Measurements from ENCODE around the gene ATP2B1. TPM values are rescaled to one million over a fixed set of nuclear protein-coding genes. Genes with fewer than 3 reads are reported as not detected.

ATP2B1 gene
- total RNA-seq, 4 donors from 2014 or later: 16.7 to 172 (median 48.6) TPM

DNA sequence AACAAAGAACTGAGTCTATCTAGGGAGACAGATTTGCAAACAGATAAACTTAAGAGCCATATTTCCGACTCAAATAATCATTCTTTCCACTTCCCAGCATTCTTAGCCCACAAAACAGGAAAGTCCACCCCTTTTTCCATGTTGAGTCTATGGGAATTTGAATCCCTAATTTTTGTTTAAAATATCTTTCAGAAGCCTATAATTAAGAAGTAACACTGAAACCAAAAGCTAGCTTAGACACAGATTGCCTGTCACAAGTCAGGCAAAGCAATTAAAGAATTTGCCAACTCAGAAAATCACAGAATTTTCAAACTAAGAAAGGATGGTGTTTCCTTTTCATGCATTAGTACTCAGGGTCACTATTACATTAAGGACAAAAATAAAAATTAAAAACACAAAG is 17.0 kb downstream of the ATP2B1 start:
- Histone ChIP-seq H3K4me1 (no peaks in the 10 kb centered on the region), H3K9me3 (no peaks in the 10 kb centered on the region), H3K4me3 (no peak overlapping the region), H3K36me3 (no peaks in the 10 kb centered on the region), H3K27ac (no peak overlapping the region), H3K27me3 (no peaks in the 10 kb centered on the region)
- intact Hi-C loops (cut with DNase I; ENCODE audit: low total_unique reads): no loop called here
- DNase-seq: no peak
- TF ChIP-seq, protein P1, sequence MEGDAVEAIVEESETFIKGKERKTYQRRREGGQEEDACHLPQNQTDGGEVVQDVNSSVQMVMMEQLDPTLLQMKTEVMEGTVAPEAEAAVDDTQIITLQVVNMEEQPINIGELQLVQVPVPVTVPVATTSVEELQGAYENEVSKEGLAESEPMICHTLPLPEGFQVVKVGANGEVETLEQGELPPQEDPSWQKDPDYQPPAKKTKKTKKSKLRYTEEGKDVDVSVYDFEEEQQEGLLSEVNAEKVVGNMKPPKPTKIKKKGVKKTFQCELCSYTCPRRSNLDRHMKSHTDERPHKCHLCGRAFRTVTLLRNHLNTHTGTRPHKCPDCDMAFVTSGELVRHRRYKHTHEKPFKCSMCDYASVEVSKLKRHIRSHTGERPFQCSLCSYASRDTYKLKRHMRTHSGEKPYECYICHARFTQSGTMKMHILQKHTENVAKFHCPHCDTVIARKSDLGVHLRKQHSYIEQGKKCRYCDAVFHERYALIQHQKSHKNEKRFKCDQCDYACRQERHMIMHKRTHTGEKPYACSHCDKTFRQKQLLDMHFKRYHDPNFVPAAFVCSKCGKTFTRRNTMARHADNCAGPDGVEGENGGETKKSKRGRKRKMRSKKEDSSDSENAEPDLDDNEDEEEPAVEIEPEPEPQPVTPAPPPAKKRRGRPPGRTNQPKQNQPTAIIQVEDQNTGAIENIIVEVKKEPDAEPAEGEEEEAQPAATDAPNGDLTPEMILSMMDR (IDR thresholded peaks at IDR 0.05): no peak
- TF ChIP-seq POLR2A (IDR thresholded peaks at IDR 0.05): no peak

DNA sequence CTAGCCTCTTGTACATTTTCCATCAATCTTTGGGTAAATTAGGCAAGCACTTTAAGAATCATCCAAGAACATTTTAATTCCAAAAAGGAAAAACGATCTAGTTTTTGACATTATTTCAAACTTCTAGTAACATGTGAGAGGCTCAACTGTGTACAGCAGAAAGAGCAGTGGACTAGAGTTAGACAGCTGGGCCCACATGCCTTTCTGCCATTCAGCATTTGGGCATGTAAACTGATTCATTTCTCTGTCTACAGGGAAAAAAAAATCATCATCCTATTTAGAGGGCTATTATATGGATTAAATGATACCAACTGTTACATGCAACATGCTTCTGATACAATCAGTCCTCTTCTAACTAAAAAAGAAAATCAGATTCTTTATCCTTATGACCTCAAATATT is 17.7 kb downstream of the ATP2B1 start:
- Histone ChIP-seq H3K36me3 (no peaks in the 10 kb centered on the region), H3K4me1 (no peaks in the 10 kb centered on the region), H3K27me3 (no peaks in the 10 kb centered on the region), H3K9me3 (no peaks in the 10 kb centered on the region), H3K27ac (no peak overlapping the region), H3K4me3 (no peak overlapping the region)
- TF ChIP-seq, protein P1 (IDR thresholded peaks at IDR 0.05): no peak
- no peak for TF ChIP-seq POLR2A (IDR thresholded peaks at IDR 0.05)
- intact Hi-C loops (cut with DNase I; ENCODE audit: low total_unique reads): no loop called here
- DNase-seq: no peak

DNA sequence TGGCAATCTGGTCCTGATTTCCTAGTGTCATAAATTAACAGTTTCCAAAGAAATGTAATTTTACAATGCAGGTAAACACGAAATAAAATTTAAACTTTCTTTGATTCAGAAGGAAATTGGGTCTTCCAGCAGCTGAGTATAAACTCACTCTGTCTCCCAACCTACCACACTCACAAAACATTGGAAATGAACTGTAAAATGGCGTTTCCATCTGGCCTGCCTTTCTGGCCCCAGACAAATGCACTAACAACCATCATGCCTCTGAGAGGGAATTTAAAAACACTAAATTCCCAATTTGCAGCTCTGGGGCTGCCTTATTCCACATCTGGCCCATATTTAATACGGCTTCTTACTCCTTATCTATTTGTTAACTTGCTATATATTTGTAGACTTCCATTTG is 19.3 kb downstream of the ATP2B1 start:
- intact Hi-C loops (cut with DNase I; ENCODE audit: low total_unique reads): no loop called here
- Histone ChIP-seq H3K4me1 (no peaks in the 10 kb centered on the region), H3K27ac (no peak overlapping the region), H3K27me3 (no peaks in the 10 kb centered on the region), H3K36me3 (no peaks in the 10 kb centered on the region), H3K9me3 (no peaks in the 10 kb centered on the region), H3K4me3 (no peak overlapping the region)
- TF ChIP-seq, protein P1 (IDR thresholded peaks at IDR 0.05): no peak
- no peak for TF ChIP-seq POLR2A (IDR thresholded peaks at IDR 0.05)
- no peak for DNase-seq

DNA sequence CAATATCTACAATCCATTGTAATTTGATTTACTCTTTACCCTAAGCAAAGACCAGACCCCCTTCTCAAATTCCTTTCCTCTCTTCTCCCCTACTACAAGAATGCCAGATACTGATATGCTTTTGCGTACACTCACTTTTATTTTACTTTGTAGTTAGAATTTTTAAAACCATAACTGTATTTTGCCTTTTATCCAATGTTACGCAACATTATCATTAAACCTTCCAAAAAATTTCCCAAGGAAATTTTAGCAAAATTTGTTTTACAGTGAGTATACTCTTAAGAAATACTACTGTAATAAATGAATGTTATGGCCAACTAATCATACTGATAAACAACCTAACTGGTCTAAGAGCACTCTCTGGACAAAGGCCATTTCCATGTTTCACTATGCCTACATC is 22.3 kb downstream of the ATP2B1 start:
- Histone ChIP-seq H3K4me3 (no peak overlapping the region), H3K36me3 (no peaks in the 10 kb centered on the region), H3K27ac (no peak overlapping the region), H3K9me3 (peaks cover 0 to 4% of the 10 kb centered on the region in 2 donors), H3K4me1 (no peaks in the 10 kb centered on the region), H3K27me3 (no peaks in the 10 kb centered on the region)
- DNase-seq: no peak
- TF ChIP-seq, protein P1 (IDR thresholded peaks at IDR 0.05): no peak
- TF ChIP-seq POLR2A (IDR thresholded peaks at IDR 0.05): no peak
- intact Hi-C loops (cut with DNase I; ENCODE audit: low total_unique reads): no loop called here

DNA sequence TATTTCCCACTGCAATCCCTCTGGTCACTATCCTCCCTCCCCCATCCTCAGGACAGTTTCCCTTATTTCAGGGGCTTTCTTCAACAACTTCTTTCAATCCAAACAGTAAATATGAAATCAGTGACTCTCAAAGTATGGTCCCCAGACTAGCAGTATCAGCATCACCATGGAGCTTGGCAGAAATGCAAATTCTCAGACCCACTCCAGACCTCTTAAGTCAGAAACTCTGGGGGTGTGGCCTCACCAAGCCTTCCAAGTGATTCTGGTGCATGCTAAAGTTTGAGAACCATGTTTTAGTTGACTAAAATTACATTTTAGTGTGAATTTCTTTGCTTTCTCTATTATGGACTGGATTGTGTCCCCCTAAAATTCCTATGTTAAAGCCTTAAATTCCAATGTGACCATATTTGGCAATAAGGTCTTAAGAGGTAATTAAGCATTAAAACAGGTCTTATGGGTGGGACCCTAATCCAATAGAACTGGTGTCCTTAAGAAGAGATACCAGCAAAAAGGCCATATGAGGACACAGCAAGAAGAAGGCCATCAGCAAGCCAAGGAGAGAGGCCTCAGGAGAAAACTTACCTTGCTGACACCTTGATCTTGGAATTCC is 23.2 kb downstream of the ATP2B1 start:
- no peak for DNase-seq
- Histone ChIP-seq H3K36me3 (no peaks in the 10 kb centered on the region), H3K27me3 (no peaks in the 10 kb centered on the region), H3K9me3 (peaks cover 0 to 4% of the 10 kb centered on the region in 2 donors), H3K4me1 (no peaks in the 10 kb centered on the region), H3K4me3 (no peak overlapping the region), H3K27ac (no peak overlapping the region)
- no peak for TF ChIP-seq POLR2A (IDR thresholded peaks at IDR 0.05)
- TF ChIP-seq, protein P1 (IDR thresholded peaks at IDR 0.05): no peak
- intact Hi-C loops (cut with DNase I; ENCODE audit: low total_unique reads): no loop called here

Measured in uterus (tissue), 4 donors.